Upper lobe of left lung (tissue), 6 donors: ENCODE data around the gene ADCY3. TPM values are rescaled to one million over a fixed set of nuclear protein-coding genes. Genes with fewer than 3 reads are reported as not detected.
A peak's percentile ranks its signal among the peaks of the same experiment; 100 is the strongest.

Experiments used
- ATAC-seq, 2 donors: fragments of 200-7000 bp; cut with Tn5 transposase; one replicate each; pipeline ENCODE4 v1.9.1; 2022; ENCODE audit warnings: mild to moderate bottlenecking in 2 of 2, moderate library complexity in 2 of 2; ENCODE audit not compliant: low FRiP score in 2 of 2
- DNase-seq, 2 donors: peaks; one replicate each; pipeline ENCODE4 v3.0.0-alpha.2; 2019 to 2020
- H3K27ac ChIP-seq, 4 donors: fragments of 200-600 bp; sonication (generic); one replicate each; pipeline ENCODE4 v1.5.1; 2016 to 2019
- H3K27me3 ChIP-seq, 4 donors: fragments of 200-600 bp; sonication (generic); one replicate each; pipeline ENCODE4 v1.5.1; 2017 to 2019
- H3K36me3 ChIP-seq, 4 donors: fragments of 200-600 bp; sonication (generic); one replicate each; pipeline ENCODE4 v1.5.1; 2016 to 2019
- H3K4me1 ChIP-seq, 4 donors: fragments of 200-600 bp; sonication (generic); one replicate each; pipeline ENCODE4 v1.5.1; 2018 to 2019
- H3K4me3 ChIP-seq, 4 donors: fragments of 200-600 bp; sonication (generic); one replicate each; pipeline ENCODE4 v1.5.1; 2017 to 2019; ENCODE audit warnings: mild to moderate bottlenecking in 2 of 4, moderate library complexity in 1 of 4
- H3K9me3 ChIP-seq, 4 donors: fragments of 200-600 bp; sonication (generic); one replicate each; pipeline ENCODE4 v1.5.1; 2018 to 2019
- CTCF ChIP-seq, 6 experiments: fragments of 450-650 bp in 4 of 6; fragments of 200-600 bp in 2 of 6; sonication (generic) in 2 of 6; IDR thresholded peaks; one replicate each; pipeline ENCODE4 v1.5.1; 2016 to 2019; ENCODE audit warnings: antibody characterized with exemption in 6 of 6
- EP300 ChIP-seq, 4 donors: sonication (generic); formaldehyde crosslinking; IDR thresholded peaks; one replicate each; pipeline ENCODE4 v1.5.1; 2017; ENCODE audit warnings: antibody characterized with exemption in 4 of 4, control low read depth in 2 of 4
- POLR2A ChIP-seq, 4 donors: fragments of 450-650 bp; IDR thresholded peaks; one replicate each; pipeline ENCODE4 v1.5.1; 2016 to 2017; ENCODE audit warnings: antibody characterized with exemption in 4 of 4, mild to moderate bottlenecking in 2 of 4
- POLR2AphosphoS5 ChIP-seq, 2 donors: sonication (generic); formaldehyde crosslinking; IDR thresholded peaks; one replicate each; pipeline ENCODE4 v1.5.1; 2017; ENCODE audit warnings: antibody characterized with exemption in 2 of 2
- WGBS, 2 donors: methylation state at CpG; one replicate each; pipeline ENCODE4 v1.1.5; 2017 to 2018; 5-methylcytosine and 5-hydroxymethylcytosine counted together
- total RNA-seq, 6 donors: library from RNA; depleted of rRNA in 4 of 6; stranded (reverse); fragments of >200 nt in 4 of 6; gene quantifications; one replicate each; pipeline versions ENCODE4 v1.1.0 to v1.2.1, GENCODE V29; 2016 to 2021
- donor health status: DM: no; HTN: no; CAD: no; lungs with moderate emphysema.
- donor health status: DM: no; HTN: yes; CAD: no; lungs with severe emphysema.

ADCY3 gene
- total RNA-seq, 6 donors from 2014 or later: 17.5 to 83.5 (median 36.5) TPM

GRCh38 chr2:24924266-24924665 lies 4.2 kb upstream of the ADCY3 start:
- no peaks in the 10 kb centered on the region for H3K9me3 ChIP-seq
- H3K27ac ChIP-seq: no peak overlapping the region
- no peak for DNase-seq
- no peak for ATAC-seq
- H3K4me3 ChIP-seq: no peak overlapping the region
- H3K4me1 ChIP-seq: peaks cover 14 to 28% (median 18%) of the 10 kb centered on the region in 4 donors
- TF ChIP-seq POLR2A (IDR thresholded peaks at IDR 0.05) (no peak), CTCF (IDR thresholded peaks at IDR 0.05) (no peak), POLR2AphosphoS5 (IDR thresholded peaks at IDR 0.05) (no peak), EP300 (IDR thresholded peaks at IDR 0.05) (no peak)
- WGBS, 2 donors: 92 to 100% methylated on average over 5 of the region's 5 CpGs
- peaks cover 0 to 5% (median 0%) of the 10 kb centered on the region in 4 donors for H3K27me3 ChIP-seq
- H3K36me3 ChIP-seq: no peaks in the 10 kb centered on the region

- DNase-seq: no peak
- no peaks in the 10 kb centered on the region for H3K9me3 ChIP-seq
- WGBS, 2 donors: 94 to 98% methylated on average over 2 to 10 of the region's 10 CpGs
Observed at GRCh38 chr2:24923106-24923505, 3.1 kb upstream of the ADCY3 start.

GRCh38 chr2:24922556-24922955 lies 2.5 kb upstream of the ADCY3 start:
- Histone ChIP-seq H3K4me1 (peaks cover 19 to 39% (median 28%) of the 10 kb centered on the region in 4 donors), H3K27ac (no peak overlapping the region), H3K36me3 (no peaks in the 10 kb centered on the region), H3K27me3 (peaks cover 0 to 5% (median 0%) of the 10 kb centered on the region in 4 donors), H3K4me3 (no peak overlapping the region), H3K9me3 (no peaks in the 10 kb centered on the region)
- DNase-seq: no peak
- no peak for ATAC-seq
- TF ChIP-seq POLR2AphosphoS5 (IDR thresholded peaks at IDR 0.05) (no peak), CTCF (IDR thresholded peaks at IDR 0.05) (no peak)
- 100% methylated on average over 1 of the region's 1 CpG; no CpG with 5 or more reads in 1 of the 2 donors for WGBS, 2 donors

More at GRCh38 chr2:24923106-24923505, 3.1 kb upstream of the ADCY3 start:
- H3K27ac ChIP-seq: no peak overlapping the region
- peaks cover 0 to 5% (median 0%) of the 10 kb centered on the region in 4 donors for H3K27me3 ChIP-seq
- TF ChIP-seq POLR2AphosphoS5 (IDR thresholded peaks at IDR 0.05): no peak
- no peak for TF ChIP-seq EP300 (IDR thresholded peaks at IDR 0.05)
- no peak for TF ChIP-seq CTCF (IDR thresholded peaks at IDR 0.05)
- TF ChIP-seq POLR2A (IDR thresholded peaks at IDR 0.05): no peak
- H3K4me1 ChIP-seq: peaks cover 19 to 38% (median 26%) of the 10 kb centered on the region in 4 donors
- no peak for ATAC-seq
- H3K36me3 ChIP-seq: no peaks in the 10 kb centered on the region
- no peak overlapping the region for H3K4me3 ChIP-seq

- peaks cover 0 to 5% (median 0%) of the 10 kb centered on the region in 4 donors for H3K27me3 ChIP-seq
- TF ChIP-seq CTCF (IDR thresholded peaks at IDR 0.05) (no peak), POLR2A (IDR thresholded peaks at IDR 0.05) (no peak), POLR2AphosphoS5 (IDR thresholded peaks at IDR 0.05) (no peak), EP300 (IDR thresholded peaks at IDR 0.05) (no peak)
- no peak for DNase-seq
- H3K36me3 ChIP-seq: no peaks in the 10 kb centered on the region
- H3K9me3 ChIP-seq: no peaks in the 10 kb centered on the region
- ATAC-seq: no peak
- peaks cover 7 to 31% (median 19%) of the 10 kb centered on the region in 4 donors for H3K4me1 ChIP-seq
- WGBS, 2 donors: 36 to 45% methylated on average over 12 to 13 of the region's 13 CpGs
- peak overlapping the region in 2 of 4 donors; percentile 35 to 78 for H3K27ac ChIP-seq
- H3K4me3 ChIP-seq: peak overlapping the region; percentile 69 to 81 (median 77)
Observed at GRCh38 chr2:24920809-24921441, 888 bp upstream of the ADCY3 start.
